Hepatocyte (in vitro differentiated cells): ENCODE data around the gene SNX14. TPM values are rescaled to one million over a fixed set of nuclear protein-coding genes. Genes with fewer than 3 reads are reported as not detected.

ENCODE experiments used
- DNase-seq: peaks from one replicate; pipeline ENCODE4 v3.0.0-alpha.2; 2016; ENCODE audit warnings: low spot score
- H2AFZ ChIP-seq: fragments of 200-600 bp; sonication (generic); 2 replicates; pipeline ENCODE4 v1.6.0; 2016; ENCODE audit warnings: antibody characterized with exemption, mild to moderate bottlenecking
- H3K27ac ChIP-seq: fragments of 200-600 bp; sonication (generic); 2 replicates; pipeline ENCODE4 v1.5.1; 2016; ENCODE audit warnings: mild to moderate bottlenecking
- H3K27me3 ChIP-seq: fragments of 200-600 bp; sonication (generic); 2 replicates; pipeline ENCODE4 v1.6.1; 2016
- H3K36me3 ChIP-seq: fragments of 200-600 bp; sonication (generic); replicated peaks from 2 replicates; pipeline ENCODE4 v1.5.1; 2016; ENCODE audit warnings: low read depth; ENCODE audit not compliant: insufficient read depth
- H3K4me1 ChIP-seq: fragments of 200-600 bp; sonication (generic); 2 replicates; pipeline ENCODE4 v1.5.1; 2016; ENCODE audit warnings: mild to moderate bottlenecking, moderate library complexity; ENCODE audit not compliant: insufficient read depth
- H3K4me2 ChIP-seq: fragments of 200-600 bp; sonication (generic); 2 replicates; pipeline ENCODE4 v1.6.0; 2016
- H3K4me3 ChIP-seq: fragments of 200-600 bp; sonication (generic); 2 replicates; pipeline ENCODE4 v1.5.1; 2016; ENCODE audit warnings: mild to moderate bottlenecking
- H3K79me2 ChIP-seq: fragments of 200-600 bp; sonication (generic); 2 replicates; pipeline ENCODE4 v1.6.0; 2017; ENCODE audit warnings: mild to moderate bottlenecking
- H3K9me2 ChIP-seq: fragments of 200-600 bp; sonication (generic); replicated peaks from 2 replicates; pipeline ENCODE4 v1.6.0; 2017; ENCODE audit warnings: mild to moderate bottlenecking; ENCODE audit not compliant: insufficient read depth
- H3K9me3 ChIP-seq: fragments of 200-600 bp; sonication (generic); 2 replicates; pipeline ENCODE4 v1.5.1; 2016; ENCODE audit warnings: low read depth, mild to moderate bottlenecking
- H4K20me1 ChIP-seq: fragments of 200-600 bp; sonication (generic); 2 replicates; pipeline ENCODE4 v1.6.0; 2016; ENCODE audit warnings: mild to moderate bottlenecking; ENCODE audit not compliant: insufficient read depth, poor library complexity, severe bottlenecking
- EZH2 ChIP-seq: fragments of 200-600 bp; sonication (generic); IDR thresholded peaks from 2 replicates; pipeline ENCODE4 v1.6.1; 2016; ENCODE audit warnings: antibody characterized with exemption, mild to moderate bottlenecking, borderline replicate concordance
- EZH2phosphoT487 ChIP-seq: fragments of 200-600 bp; sonication (generic); IDR thresholded peaks from one replicate; pipeline ENCODE4 v1.6.1; 2018; ENCODE audit warnings: antibody characterized with exemption, mild to moderate bottlenecking, low read depth, moderate library complexity; ENCODE audit not compliant: unreplicated experiment, severe bottlenecking
- WGBS: methylation state at CpG from one replicate; pipeline ENCODE4 v1.1.6; 2016; ENCODE audit warnings: low lambda C conversion rate; ENCODE audit errors: missing lambda C conversion rate; 5-methylcytosine and 5-hydroxymethylcytosine counted together
- polyA plus RNA-seq: library from polyadenylated mRNA; unstranded; fragments of >200 nt; fragmentation: Nextera tagmentation; extraction: Ambion mirVana; gene quantifications from 2 replicates; pipeline ENCODE4 v1.2.1, GENCODE V29; 2016
- total RNA-seq: library from RNA; depleted of rRNA; stranded (reverse); fragments of >200 nt; gene quantifications from 2 replicates; pipeline ENCODE4 v1.2.3, GENCODE V29; 2014
- TF ChIP-seq, protein P1 (sequence below): fragments of 200-600 bp; sonication (generic); IDR thresholded peaks from 2 replicates; pipeline ENCODE4 v1.5.1; 2016; ENCODE audit warnings: antibody characterized with exemption, mild to moderate bottlenecking; ENCODE audit not compliant: poor library complexity

The SNX14 gene
- total and polyA plus RNA-seq, 2 experiments from 2014 or later: 58.4 to 140 TPM

DNA sequence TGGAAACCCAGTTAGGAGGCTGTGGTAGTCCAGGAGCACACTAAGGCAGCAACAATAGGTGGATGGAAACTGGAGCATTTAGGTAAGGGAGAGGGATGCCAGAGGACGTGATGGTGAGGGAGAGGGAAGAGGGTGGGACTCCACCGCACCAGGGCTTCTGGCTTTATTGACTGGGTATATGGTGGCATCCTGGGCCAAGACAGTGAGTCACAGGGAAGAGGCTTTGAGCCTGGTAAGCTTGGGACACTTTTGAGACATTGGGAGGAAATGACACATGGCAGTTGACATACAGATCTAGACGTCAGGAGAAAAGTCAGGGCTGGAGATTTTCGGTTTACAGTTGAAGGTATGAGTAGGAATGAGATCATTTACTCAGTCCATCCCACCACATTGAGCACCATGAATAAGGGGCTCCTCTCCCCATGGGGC lies 128.9 kb downstream of the SNX14 start:
- H2AFZ ChIP-seq: no peak overlapping the region
- no peaks in the 10 kb centered on the region for H4K20me1 ChIP-seq
- no peaks in the 10 kb centered on the region for H3K4me1 ChIP-seq
- H3K4me3 ChIP-seq: no peak overlapping the region
- no peaks in the 10 kb centered on the region for H3K9me3 ChIP-seq
- TF ChIP-seq, protein P1, sequence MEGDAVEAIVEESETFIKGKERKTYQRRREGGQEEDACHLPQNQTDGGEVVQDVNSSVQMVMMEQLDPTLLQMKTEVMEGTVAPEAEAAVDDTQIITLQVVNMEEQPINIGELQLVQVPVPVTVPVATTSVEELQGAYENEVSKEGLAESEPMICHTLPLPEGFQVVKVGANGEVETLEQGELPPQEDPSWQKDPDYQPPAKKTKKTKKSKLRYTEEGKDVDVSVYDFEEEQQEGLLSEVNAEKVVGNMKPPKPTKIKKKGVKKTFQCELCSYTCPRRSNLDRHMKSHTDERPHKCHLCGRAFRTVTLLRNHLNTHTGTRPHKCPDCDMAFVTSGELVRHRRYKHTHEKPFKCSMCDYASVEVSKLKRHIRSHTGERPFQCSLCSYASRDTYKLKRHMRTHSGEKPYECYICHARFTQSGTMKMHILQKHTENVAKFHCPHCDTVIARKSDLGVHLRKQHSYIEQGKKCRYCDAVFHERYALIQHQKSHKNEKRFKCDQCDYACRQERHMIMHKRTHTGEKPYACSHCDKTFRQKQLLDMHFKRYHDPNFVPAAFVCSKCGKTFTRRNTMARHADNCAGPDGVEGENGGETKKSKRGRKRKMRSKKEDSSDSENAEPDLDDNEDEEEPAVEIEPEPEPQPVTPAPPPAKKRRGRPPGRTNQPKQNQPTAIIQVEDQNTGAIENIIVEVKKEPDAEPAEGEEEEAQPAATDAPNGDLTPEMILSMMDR: no peak
- no peak for TF ChIP-seq EZH2
- TF ChIP-seq EZH2phosphoT487: no peak
- H3K9me2 ChIP-seq: no peaks in the 10 kb centered on the region
- no peak overlapping the region for H3K4me2 ChIP-seq
- H3K79me2 ChIP-seq: no peaks in the 10 kb centered on the region
- H3K27me3 ChIP-seq: no peaks in the 10 kb centered on the region
- H3K27ac ChIP-seq: no peak overlapping the region
- H3K36me3 ChIP-seq: no peaks in the 10 kb centered on the region
- WGBS: 86% methylated on average over 4 of the region's 4 CpGs
- no peak for DNase-seq

DNA sequence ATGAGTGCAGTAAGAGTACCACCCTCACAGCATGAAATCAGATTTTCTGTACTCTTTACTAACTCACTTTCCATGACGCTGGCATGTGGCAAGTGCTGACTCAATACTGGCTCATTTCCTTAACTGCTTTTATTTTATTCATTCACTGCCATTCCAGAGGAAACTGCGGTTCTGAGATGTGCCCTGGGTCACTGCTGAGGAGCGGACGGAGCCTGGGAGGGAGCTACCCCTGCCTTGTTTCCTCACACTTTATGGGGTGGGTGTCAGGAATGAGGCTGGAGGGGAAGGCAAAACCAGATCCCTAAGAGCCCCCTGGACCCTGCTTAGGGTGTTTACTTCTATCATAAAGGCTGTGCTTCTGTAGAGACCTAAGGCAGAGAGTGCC lies 129.4 kb downstream of the SNX14 start:
- no peaks in the 10 kb centered on the region for H3K36me3 ChIP-seq
- no peak overlapping the region for H3K4me2 ChIP-seq
- no peaks in the 10 kb centered on the region for H3K9me3 ChIP-seq
- DNase-seq: no peak
- no peak overlapping the region for H3K4me3 ChIP-seq
- TF ChIP-seq, protein P1: no peak
- no peak for TF ChIP-seq EZH2
- TF ChIP-seq EZH2phosphoT487: no peak
- no peak overlapping the region for H2AFZ ChIP-seq
- no peaks in the 10 kb centered on the region for H3K9me2 ChIP-seq
- 80% methylated on average over 4 of the region's 4 CpGs for WGBS
- H3K4me1 ChIP-seq: no peaks in the 10 kb centered on the region
- no peaks in the 10 kb centered on the region for H3K79me2 ChIP-seq
- no peak overlapping the region for H3K27ac ChIP-seq
- H3K27me3 ChIP-seq: no peaks in the 10 kb centered on the region
- no peaks in the 10 kb centered on the region for H4K20me1 ChIP-seq

DNA sequence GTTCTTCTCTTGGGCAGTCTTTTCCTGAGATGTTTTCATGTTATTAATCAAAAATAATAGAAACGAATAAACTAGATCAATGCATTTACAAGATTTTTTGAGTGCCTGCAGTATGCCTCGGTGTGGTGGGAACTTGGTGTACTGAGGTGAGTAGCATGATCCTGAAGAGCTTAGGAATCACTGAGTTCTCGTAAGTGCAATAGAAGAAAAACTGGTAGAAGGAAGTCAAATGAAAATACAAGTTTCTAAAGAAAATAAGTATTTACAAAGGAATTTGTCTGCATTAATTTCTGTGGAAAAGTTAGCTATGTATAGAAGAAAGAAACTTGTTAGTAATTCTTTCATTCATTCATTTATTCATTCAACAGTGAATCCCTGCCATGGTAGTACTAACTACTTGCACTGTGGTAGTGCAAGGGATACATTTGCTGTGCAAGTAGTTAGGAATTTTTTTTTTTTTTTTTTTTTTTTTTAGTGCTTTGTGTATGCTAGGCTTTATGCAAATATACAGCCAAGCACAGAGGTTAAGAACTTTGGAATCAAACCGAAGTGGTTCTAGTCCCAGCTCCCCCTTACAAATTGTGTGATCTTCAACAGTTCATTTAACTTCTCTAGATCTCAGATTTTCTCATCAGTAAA lies 129.9 kb downstream of the SNX14 start:
- Histone ChIP-seq H3K79me2 (no peaks in the 10 kb centered on the region), H2AFZ (no peak overlapping the region), H3K27ac (no peak overlapping the region), H3K4me3 (no peak overlapping the region), H3K9me2 (no peaks in the 10 kb centered on the region), H3K36me3 (no peaks in the 10 kb centered on the region), H3K4me2 (no peak overlapping the region), H3K27me3 (no peaks in the 10 kb centered on the region), H3K4me1 (no peaks in the 10 kb centered on the region), H3K9me3 (no peaks in the 10 kb centered on the region), H4K20me1 (no peaks in the 10 kb centered on the region)
- TF ChIP-seq, protein P1: no peak
- TF ChIP-seq EZH2 (no peak), EZH2phosphoT487 (no peak)
- 83% methylated on average over 4 of the region's 4 CpGs for WGBS
- DNase-seq: no peak
